ENCODE measurements around the gene SLC28A1.

SLC28A1 gene

GRCh38 chr15:84886211-84886983, 1.9 kb downstream of the SLC28A1 start:
- no peak overlapping the region for H4K91ac ChIP-seq (ENCODE audit: low read depth, low read length)
- H3K36me3 ChIP-seq (ENCODE audit: control insufficient read depth in 1 of 2, insufficient read depth in 2 of 2, low read length in 2 of 2): no peaks in the 10 kb centered on the region
- H3K27ac ChIP-seq (ENCODE audit: low read depth, low read length): no peak overlapping the region
- H3K23ac ChIP-seq (ENCODE audit: low read length): no peak overlapping the region
- no peaks in the 10 kb centered on the region for H3K27me3 ChIP-seq (ENCODE audit: insufficient read depth, low read length)
- H2BK12ac ChIP-seq (ENCODE audit: low read length): peak overlapping the region; percentile 18
- no peak overlapping the region for H3K9ac ChIP-seq (ENCODE audit: low read length)
- H3K4me2 ChIP-seq (ENCODE audit: low read length): no peak overlapping the region
- WGBS (ENCODE audit: extremely low coverage, insufficient coverage, insufficient read length): no CpG with 5 or more reads among the region's 14 CpGs
- no peak overlapping the region for H3K18ac ChIP-seq (ENCODE audit: low read length)
- H4K8ac ChIP-seq (ENCODE audit: low read depth, low read length): no peak overlapping the region
- DNase-seq: no peak
- no peak overlapping the region for H4K12ac ChIP-seq (ENCODE audit: low read depth, low read length)
- H3K79me2 ChIP-seq (ENCODE audit: control insufficient read depth, insufficient read depth, low read length, poor library complexity): no peaks in the 10 kb centered on the region
- no peak overlapping the region for H3K4me3 ChIP-seq (ENCODE audit: low read depth, low read length)
- no peak overlapping the region for H2AFZ ChIP-seq (ENCODE audit: insufficient read depth, low read length, poor library complexity)
- no peak overlapping the region for H3K4ac ChIP-seq (ENCODE audit: low read depth, low read length)
- no peak overlapping the region for H2AK5ac ChIP-seq (ENCODE audit: low read length)
- H3K4me1 ChIP-seq (ENCODE audit: control insufficient read depth in 1 of 2, insufficient read depth in 2 of 2, low read length in 2 of 2): no peaks in the 10 kb centered on the region
- peaks cover 2% of the 10 kb centered on the region for H3K9me3 ChIP-seq (ENCODE audit: insufficient read depth, low read depth, low read length)
- no peak overlapping the region for H2BK120ac ChIP-seq (ENCODE audit: insufficient read depth, low read length, poor library complexity)
- H3K14ac ChIP-seq (ENCODE audit: low read length): no peak overlapping the region
- no peaks in the 10 kb centered on the region for H3K79me1 ChIP-seq (ENCODE audit: low read length)
- H2BK5ac ChIP-seq (ENCODE audit: low read depth, low read length, poor library complexity): no peak overlapping the region

GRCh38 chr15:84886984-84887299, 2.5 kb downstream of the SLC28A1 start:
- Histone ChIP-seq H2AK5ac (ENCODE audit: low read length) (no peak overlapping the region), H3K4me3 (ENCODE audit: low read depth, low read length) (no peak overlapping the region), H4K91ac (ENCODE audit: low read depth, low read length) (no peak overlapping the region), H2BK5ac (ENCODE audit: low read depth, low read length, poor library complexity) (no peak overlapping the region), H3K79me1 (ENCODE audit: low read length) (no peaks in the 10 kb centered on the region), H3K9ac (ENCODE audit: low read length) (no peak overlapping the region), H3K23ac (ENCODE audit: low read length) (no peak overlapping the region), H3K14ac (ENCODE audit: low read length) (no peak overlapping the region), H4K8ac (ENCODE audit: low read depth, low read length) (no peak overlapping the region), H4K12ac (ENCODE audit: low read depth, low read length) (no peak overlapping the region), H3K4me1 (ENCODE audit: control insufficient read depth in 1 of 2, insufficient read depth in 2 of 2, low read length in 2 of 2) (no peaks in the 10 kb centered on the region), H3K4me2 (ENCODE audit: low read length) (no peak overlapping the region), H2BK120ac (ENCODE audit: insufficient read depth, low read length, poor library complexity) (no peak overlapping the region), H2BK12ac (ENCODE audit: low read length) (no peak overlapping the region), H3K79me2 (ENCODE audit: control insufficient read depth, insufficient read depth, low read length, poor library complexity) (no peaks in the 10 kb centered on the region), H3K27me3 (ENCODE audit: insufficient read depth, low read length) (no peaks in the 10 kb centered on the region), H3K18ac (ENCODE audit: low read length) (no peak overlapping the region), H3K4ac (ENCODE audit: low read depth, low read length) (no peak overlapping the region), H3K9me3 (ENCODE audit: insufficient read depth, low read depth, low read length) (peaks cover 2% of the 10 kb centered on the region), H3K36me3 (ENCODE audit: control insufficient read depth in 1 of 2, insufficient read depth in 2 of 2, low read length in 2 of 2) (no peaks in the 10 kb centered on the region), H3K27ac (ENCODE audit: low read depth, low read length) (no peak overlapping the region), H2AFZ (ENCODE audit: insufficient read depth, low read length, poor library complexity) (no peak overlapping the region)
- DNase-seq: no peak
- WGBS (ENCODE audit: extremely low coverage, insufficient coverage, insufficient read length): no CpG with 5 or more reads among the region's 1 CpG

GRCh38 chr15:84887938-84888337, 3.5 kb downstream of the SLC28A1 start:
- H3K27ac ChIP-seq (ENCODE audit: low read depth, low read length): no peak overlapping the region
- H2AFZ ChIP-seq (ENCODE audit: insufficient read depth, low read length, poor library complexity): no peak overlapping the region
- H2BK5ac ChIP-seq (ENCODE audit: low read depth, low read length, poor library complexity): no peak overlapping the region
- H2BK120ac ChIP-seq (ENCODE audit: insufficient read depth, low read length, poor library complexity): no peak overlapping the region
- no CpG with 5 or more reads among the region's 4 CpGs for WGBS (ENCODE audit: extremely low coverage, insufficient coverage, insufficient read length)
- H4K12ac ChIP-seq (ENCODE audit: low read depth, low read length): no peak overlapping the region
- peaks cover 2% of the 10 kb centered on the region for H3K9me3 ChIP-seq (ENCODE audit: insufficient read depth, low read depth, low read length)
- no peak overlapping the region for H3K14ac ChIP-seq (ENCODE audit: low read length)
- no peak overlapping the region for H4K91ac ChIP-seq (ENCODE audit: low read depth, low read length)
- no peaks in the 10 kb centered on the region for H3K27me3 ChIP-seq (ENCODE audit: insufficient read depth, low read length)
- H3K79me2 ChIP-seq (ENCODE audit: control insufficient read depth, insufficient read depth, low read length, poor library complexity): no peaks in the 10 kb centered on the region
- no peak overlapping the region for H4K8ac ChIP-seq (ENCODE audit: low read depth, low read length)
- H3K4me1 ChIP-seq (ENCODE audit: control insufficient read depth in 1 of 2, insufficient read depth in 2 of 2, low read length in 2 of 2): no peaks in the 10 kb centered on the region
- H3K4ac ChIP-seq (ENCODE audit: low read depth, low read length): no peak overlapping the region
- H3K79me1 ChIP-seq (ENCODE audit: low read length): no peaks in the 10 kb centered on the region
- H3K18ac ChIP-seq (ENCODE audit: low read length): no peak overlapping the region
- DNase-seq: no peak
- H2BK12ac ChIP-seq (ENCODE audit: low read length): no peak overlapping the region
- H2AK5ac ChIP-seq (ENCODE audit: low read length): no peak overlapping the region
- no peaks in the 10 kb centered on the region for H3K36me3 ChIP-seq (ENCODE audit: control insufficient read depth in 1 of 2, insufficient read depth in 2 of 2, low read length in 2 of 2)
- no peak overlapping the region for H3K4me2 ChIP-seq (ENCODE audit: low read length)
- no peak overlapping the region for H3K9ac ChIP-seq (ENCODE audit: low read length)
- H3K23ac ChIP-seq (ENCODE audit: low read length): no peak overlapping the region
- no peak overlapping the region for H3K4me3 ChIP-seq (ENCODE audit: low read depth, low read length)

- H2AFZ ChIP-seq (ENCODE audit: insufficient read depth, low read length, poor library complexity): no peak overlapping the region
- no peak overlapping the region for H4K8ac ChIP-seq (ENCODE audit: low read depth, low read length)
- H3K36me3 ChIP-seq (ENCODE audit: control insufficient read depth in 1 of 2, insufficient read depth in 2 of 2, low read length in 2 of 2): no peaks in the 10 kb centered on the region
- H3K27ac ChIP-seq (ENCODE audit: low read depth, low read length): no peak overlapping the region
- no peak overlapping the region for H2AK5ac ChIP-seq (ENCODE audit: low read length)
- peaks cover 2% of the 10 kb centered on the region for H3K9me3 ChIP-seq (ENCODE audit: insufficient read depth, low read depth, low read length)
- no peaks in the 10 kb centered on the region for H3K79me1 ChIP-seq (ENCODE audit: low read length)
- H2BK12ac ChIP-seq (ENCODE audit: low read length): no peak overlapping the region
- H3K9ac ChIP-seq (ENCODE audit: low read length): no peak overlapping the region
- DNase-seq: no peak
- WGBS (ENCODE audit: extremely low coverage, insufficient coverage, insufficient read length): no CpG with 5 or more reads among the region's 17 CpGs
- no peaks in the 10 kb centered on the region for H3K27me3 ChIP-seq (ENCODE audit: insufficient read depth, low read length)
- H3K14ac ChIP-seq (ENCODE audit: low read length): no peak overlapping the region
- H3K4me3 ChIP-seq (ENCODE audit: low read depth, low read length): no peak overlapping the region
- H3K23ac ChIP-seq (ENCODE audit: low read length): no peak overlapping the region
- H4K91ac ChIP-seq (ENCODE audit: low read depth, low read length): peak overlapping the region; percentile 25
- no peak overlapping the region for H2BK5ac ChIP-seq (ENCODE audit: low read depth, low read length, poor library complexity)
- no peak overlapping the region for H4K12ac ChIP-seq (ENCODE audit: low read depth, low read length)
- no peaks in the 10 kb centered on the region for H3K4me1 ChIP-seq (ENCODE audit: control insufficient read depth in 1 of 2, insufficient read depth in 2 of 2, low read length in 2 of 2)
- H3K4me2 ChIP-seq (ENCODE audit: low read length): no peak overlapping the region
- H3K4ac ChIP-seq (ENCODE audit: low read depth, low read length): no peak overlapping the region
- no peaks in the 10 kb centered on the region for H3K79me2 ChIP-seq (ENCODE audit: control insufficient read depth, insufficient read depth, low read length, poor library complexity)
- H2BK120ac ChIP-seq (ENCODE audit: insufficient read depth, low read length, poor library complexity): peak overlapping the region; percentile 38
- H3K18ac ChIP-seq (ENCODE audit: low read length): no peak overlapping the region
Measured at GRCh38 chr15:84888639-84889038, 4.2 kb downstream of the SLC28A1 start.

Data from trophoblast cell (in vitro differentiated cells and primary cell).